HG03025 (cell line): ENCODE results near the gene EME1.
"Not testable (repeated sequence)": the region's sequence is repeated elsewhere in the genome, so short reads cannot be mapped to it uniquely, and the experiment has no call there.

Source experiments
- ATAC-seq: cut with Tn5 transposase; IDR thresholded peaks from one replicate; pipeline ENCODE4 v1.9.1; 2021; ENCODE audit warnings: mild to moderate bottlenecking, moderate library complexity; ENCODE audit not compliant: unreplicated experiment, low FRiP score

EME1 gene

GRCh38 chr17:50386510-50386909 lies 13.5 kb downstream of the EME1 start:
- ATAC-seq = no peak

DNA sequence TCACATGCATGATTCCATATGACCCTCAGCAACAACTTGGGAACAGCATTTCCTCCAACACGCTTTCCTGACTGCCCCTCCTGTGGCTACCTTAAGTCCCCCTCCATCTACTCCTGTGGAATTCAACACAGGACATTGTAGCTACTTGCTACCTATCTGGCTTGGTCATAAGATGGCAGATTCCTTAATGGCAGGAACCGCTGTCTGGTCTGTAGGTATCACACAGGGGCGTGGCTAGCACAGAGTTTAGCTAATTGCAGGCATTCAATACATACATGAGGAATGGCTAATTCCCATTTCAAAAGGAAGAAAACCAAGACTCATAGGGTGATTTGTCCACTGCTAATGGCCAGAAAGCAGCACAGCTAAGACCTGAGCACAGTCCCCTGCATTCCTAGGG lies 15.7 kb downstream of the EME1 start:
- no peak for ATAC-seq

GRCh38 chr17:50389534-50389933 lies 16.5 kb downstream of the EME1 start:
- ATAC-seq = no peak

DNA sequence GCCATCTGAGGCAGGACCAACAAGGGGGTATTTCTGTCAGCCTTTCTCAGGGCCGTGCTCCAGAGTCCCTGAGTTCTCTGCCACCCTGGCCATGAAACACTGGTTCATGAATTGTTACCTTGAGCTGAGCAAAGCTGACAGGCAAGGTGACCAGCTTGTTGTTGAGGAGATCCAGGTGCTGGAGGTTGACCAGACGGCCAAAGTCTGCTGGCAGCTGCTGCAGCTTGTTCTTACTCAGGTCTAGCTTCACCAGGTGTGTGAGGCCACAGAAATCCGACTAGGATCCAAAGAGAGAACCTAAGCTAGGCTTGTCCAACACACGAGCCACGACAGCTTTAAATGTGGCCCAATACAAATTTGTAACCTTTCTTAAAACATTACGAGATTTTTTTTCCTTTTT lies 19.6 kb downstream of the EME1 start:
- no peak for ATAC-seq

DNA sequence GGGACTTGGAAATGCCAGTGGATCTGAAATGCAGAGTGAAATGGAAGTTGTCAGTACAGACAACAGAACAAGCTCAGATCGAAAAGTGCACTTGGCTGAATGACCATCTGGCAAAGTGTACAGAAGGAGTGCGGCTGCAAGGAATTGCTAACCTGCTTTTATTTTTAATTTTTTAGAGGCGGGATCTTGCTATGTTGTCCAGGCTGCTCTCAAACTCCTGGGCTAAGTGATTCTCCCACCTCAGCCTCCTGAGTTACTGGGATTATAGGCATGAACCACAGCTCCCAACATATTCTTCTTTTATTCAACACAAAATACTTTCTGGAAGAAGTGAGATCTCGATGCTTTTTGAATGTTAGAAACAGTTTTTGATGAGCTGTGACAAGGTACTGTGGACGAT lies 20.7 kb downstream of the EME1 start:
- no peak for ATAC-seq

- ATAC-seq = no peak
Observed at GRCh38 chr17:50394711-50395110, 21.7 kb downstream of the EME1 start.

GRCh38 chr17:50396261-50397110 lies 23.5 kb downstream of the EME1 start:
- no peak for ATAC-seq

DNA sequence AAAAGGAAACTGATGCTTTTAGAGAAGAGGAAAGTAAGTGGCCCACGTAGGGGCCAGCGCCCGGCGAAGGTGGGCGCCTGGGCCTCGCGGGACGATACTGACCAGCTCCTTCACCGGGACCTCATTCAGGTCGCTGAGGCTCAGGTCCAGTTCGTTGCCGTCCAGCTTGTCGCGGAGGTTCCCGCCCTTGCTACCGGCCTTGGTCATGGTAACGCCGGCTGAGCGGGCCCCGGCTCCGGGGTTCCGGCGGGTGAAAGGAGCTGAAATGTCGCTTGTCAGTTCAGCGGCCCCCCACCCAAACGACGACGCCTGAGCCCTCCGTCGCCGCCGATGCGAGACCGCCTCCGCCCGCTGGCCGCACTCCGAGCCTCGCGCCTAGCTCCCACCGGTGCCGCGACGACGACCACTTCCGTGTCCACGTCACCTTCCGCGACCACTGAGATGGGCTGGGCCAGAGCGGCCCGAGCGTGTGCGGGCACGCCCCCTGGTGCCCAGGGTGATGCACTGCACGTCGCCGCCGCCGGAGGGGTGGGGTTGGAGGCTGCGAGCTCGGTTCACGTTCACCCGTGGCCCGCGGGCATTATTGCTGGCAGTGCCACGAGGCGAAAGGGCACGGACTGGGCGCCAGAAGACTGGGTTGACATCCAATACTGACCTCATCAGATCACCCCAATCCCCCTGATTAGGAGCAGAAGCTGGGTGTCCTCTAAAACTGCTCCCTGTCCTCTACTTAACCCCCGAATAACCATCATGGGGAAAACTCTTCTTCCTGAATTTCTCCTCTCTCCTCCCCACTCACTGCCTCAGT lies 24.3 kb downstream of the EME1 start, which contains the start of gene LRRC59:
Gene LRRC59, minus strand, starts transcription at position 413 of the 808 bp plus-strand sequence. Its CDS starts 206 bp downstream, at position 207.
- peak; percentile 90 for ATAC-seq

- no peak for ATAC-seq
Observed at GRCh38 chr17:50397919-50398285, 24.9 kb downstream of the EME1 start.

- ATAC-seq = not testable (repeated sequence)
Observed at GRCh38 chr17:50398672-50399071, 25.6 kb downstream of the EME1 start.

GRCh38 chr17:50399591-50399990 lies 26.6 kb downstream of the EME1 start:
- ATAC-seq = not testable (repeated sequence)

- not testable (repeated sequence) for ATAC-seq
Observed at GRCh38 chr17:50405351-50405750, 32.3 kb downstream of the EME1 start.

GRCh38 chr17:50406578-50406977 lies 33.5 kb downstream of the EME1 start:
- no peak for ATAC-seq

DNA sequence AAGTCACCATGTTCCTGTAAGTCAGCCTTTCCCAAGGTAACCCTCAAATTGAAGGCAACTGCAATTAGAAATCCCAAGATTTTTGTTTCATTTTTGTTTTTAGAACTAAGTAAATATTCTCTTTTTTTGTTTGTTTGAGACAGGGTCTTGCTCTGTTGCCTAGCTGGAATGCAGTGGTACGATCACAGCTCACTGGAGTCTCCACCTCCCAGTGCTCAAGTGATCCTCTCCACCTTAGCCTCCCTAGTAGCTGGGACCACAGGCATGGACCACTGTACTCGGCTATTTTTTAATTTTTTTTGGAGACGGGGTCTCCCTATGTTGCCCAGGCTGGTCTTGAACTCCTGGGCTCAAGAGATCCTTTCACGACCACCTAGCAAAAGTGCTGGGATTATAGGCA lies 34.9 kb downstream of the EME1 start:
- no peak for ATAC-seq

- no peak for ATAC-seq
Observed at GRCh38 chr17:50412188-50412732, 39.2 kb downstream of the EME1 start.

DNA sequence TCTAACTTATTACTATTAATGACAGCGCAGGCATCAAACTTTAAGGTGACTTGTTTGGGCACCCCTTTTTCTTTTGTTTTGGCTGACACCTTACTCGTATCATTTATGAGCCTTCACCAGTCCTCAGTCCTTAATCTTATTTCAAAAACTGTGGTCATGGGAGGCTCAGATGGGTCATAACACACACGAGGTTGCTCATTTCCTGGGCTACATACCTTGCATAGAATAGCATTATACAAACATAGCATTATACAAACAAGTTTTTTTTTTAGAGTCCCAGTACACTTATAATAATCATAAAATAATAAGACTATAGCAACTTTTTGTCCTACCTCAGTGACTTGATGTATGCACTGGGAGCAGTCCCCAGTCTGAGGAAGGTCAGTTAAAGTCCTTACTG lies 41.8 kb downstream of the EME1 start:
- no peak for ATAC-seq

DNA sequence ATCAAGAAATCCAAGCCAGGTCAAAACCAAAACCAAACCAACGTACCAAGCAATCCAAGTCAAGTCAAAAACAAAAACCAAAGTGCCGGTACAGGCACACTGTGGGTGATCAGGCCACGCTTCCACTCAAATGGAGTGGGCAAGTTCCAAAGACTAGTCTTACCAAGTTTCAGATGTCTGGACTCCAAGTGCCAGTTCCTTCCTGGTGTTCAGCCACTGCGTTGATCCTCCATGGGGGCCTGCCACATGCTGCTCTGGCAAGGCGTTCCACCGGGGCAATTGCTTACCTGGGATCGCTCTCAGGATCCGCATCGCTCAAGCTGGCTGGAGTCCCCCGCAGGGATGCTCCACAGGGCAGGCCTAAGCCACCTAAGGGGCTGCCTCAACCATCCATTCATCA lies 46.5 kb downstream of the EME1 start:
- not testable (repeated sequence) for ATAC-seq

DNA sequence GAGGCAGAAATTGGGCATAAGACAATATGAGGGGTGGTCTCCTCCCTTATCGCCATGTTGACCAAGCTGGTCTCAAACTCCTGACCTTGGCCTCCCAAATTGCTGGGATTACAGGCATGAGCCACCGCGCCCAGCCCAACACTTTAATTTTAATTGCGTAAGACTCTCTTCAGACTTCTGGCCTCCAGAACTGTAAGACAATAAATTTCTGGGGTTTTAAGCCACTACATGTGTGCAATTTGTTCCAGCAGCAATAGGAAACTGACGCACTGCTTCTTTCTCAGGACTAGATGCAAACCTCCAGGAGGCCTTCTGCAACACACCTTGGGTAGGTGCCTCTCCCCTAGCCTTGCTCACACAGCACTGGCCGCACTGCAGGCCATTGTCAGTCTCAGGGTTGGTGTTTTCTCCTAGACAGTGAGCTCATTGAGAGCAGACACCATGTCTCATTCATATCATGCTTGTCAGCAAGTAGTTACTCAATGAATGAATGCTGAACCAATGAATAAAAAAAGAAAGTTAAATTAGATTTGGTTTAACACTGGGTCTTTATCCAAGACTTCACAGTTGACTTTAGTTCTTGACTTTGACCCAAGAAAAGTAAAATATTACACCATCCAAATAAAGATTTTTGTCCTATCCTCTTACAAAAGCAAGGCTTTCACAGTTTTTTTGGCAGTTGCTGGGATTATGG lies 47.5 kb downstream of the EME1 start:
- no peak for ATAC-seq

DNA sequence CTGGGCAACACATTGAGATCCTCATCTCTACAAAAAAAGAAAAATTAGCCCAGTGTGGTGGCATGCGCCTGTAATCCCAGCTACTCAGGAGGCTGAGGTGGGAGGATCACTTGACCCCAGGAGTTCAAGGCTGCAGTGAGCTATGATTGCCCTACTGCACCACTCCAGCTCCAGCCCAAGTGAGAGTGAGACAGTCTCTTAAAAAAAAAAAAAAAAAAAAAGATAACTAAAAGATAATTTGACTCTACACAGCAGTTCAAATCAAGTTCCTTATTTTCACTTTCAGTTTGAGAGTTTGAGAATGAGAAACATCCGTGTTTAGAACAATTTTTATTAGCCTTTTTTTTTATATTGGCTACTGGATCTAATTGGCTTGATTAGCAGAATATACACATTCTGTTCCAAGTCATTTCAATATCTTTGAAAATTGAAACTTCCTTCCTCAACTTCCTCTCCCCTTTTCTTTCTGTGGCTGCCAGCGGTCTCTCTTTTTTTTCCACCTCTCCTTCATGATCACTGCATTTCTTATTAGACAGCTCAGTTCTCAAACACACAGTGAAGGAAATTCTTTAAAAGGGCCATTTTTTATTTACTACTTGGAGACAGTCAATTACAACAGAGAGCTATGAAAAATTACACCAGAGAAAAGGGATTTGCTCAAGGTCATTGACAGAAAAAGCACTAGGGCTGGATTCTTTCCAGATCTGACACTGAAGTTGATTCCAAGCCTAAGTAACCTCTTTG lies 48.5 kb downstream of the EME1 start:
- no peak for ATAC-seq

GRCh38 chr17:50422738-50423137 lies 49.7 kb downstream of the EME1 start:
- ATAC-seq = no peak
